ENCODE data around the gene NUDT5.

- TF ChIP-seq YY1 (IDR thresholded peaks at IDR 0.05; ENCODE audit: low read depth, low read length): no peak
- TF ChIP-seq PHF8 (conservative IDR thresholded peaks at IDR 0.05; ENCODE audit: low read depth, low read length): no peak
- no peak for TF ChIP-seq ZNF274 (IDR thresholded peaks at IDR 0.05; ENCODE audit: borderline replicate concordance, extremely low read depth, low read length)
- TF ChIP-seq CTCF (IDR thresholded peaks at IDR 0.05; ENCODE audit: control extremely low read depth in 1 of 3, insufficient read depth in 1 of 3, low read depth in 1 of 3, low read length in 3 of 3): no peak
- TF ChIP-seq RAD21 (IDR thresholded peaks at IDR 0.05 in 1 of 2, conservative IDR thresholded peaks at IDR 0.05 in 1 of 2; ENCODE audit: low read depth in 2 of 2, low read length in 2 of 2): no peak
- no peak for TF ChIP-seq KDM5A (IDR thresholded peaks at IDR 0.05; ENCODE audit: low read length)
- TF ChIP-seq EZH2 (IDR thresholded peaks at IDR 0.05; ENCODE audit: low read depth, low read length, severe bottlenecking): no peak
Measured at GRCh38 chr10:12194752-12195271, 879 bp downstream of the NUDT5 start.

All from H1 (cell line).